Measurements from ENCODE around the gene ZNF723. TPM values are rescaled to one million over a fixed set of nuclear protein-coding genes. Genes with fewer than 3 reads are reported as not detected.
"Not testable (repeated sequence)": the region's sequence is repeated elsewhere in the genome, so short reads cannot be mapped to it uniquely, and the experiment has no call there.

The ZNF723 gene
- total RNA-seq (not detected), polyA plus RNA-seq (not detected)
- long read RNA-seq, donor 1 = 0 reads
- long read RNA-seq, donor 2 = 0 reads
- long read RNA-seq, donor 3 = 0 reads
- long read RNA-seq, donor 4 = 0 reads
- long read RNA-seq, donor 5 = 0 reads
- long read RNA-seq, donor 6 = 0 reads
- long read RNA-seq, donor 7 = 0 reads
- long read RNA-seq, donor 8 = 0 reads
- long read RNA-seq, donor 9 = 0 reads
- long read RNA-seq, donor 10 = 0 reads

DNA sequence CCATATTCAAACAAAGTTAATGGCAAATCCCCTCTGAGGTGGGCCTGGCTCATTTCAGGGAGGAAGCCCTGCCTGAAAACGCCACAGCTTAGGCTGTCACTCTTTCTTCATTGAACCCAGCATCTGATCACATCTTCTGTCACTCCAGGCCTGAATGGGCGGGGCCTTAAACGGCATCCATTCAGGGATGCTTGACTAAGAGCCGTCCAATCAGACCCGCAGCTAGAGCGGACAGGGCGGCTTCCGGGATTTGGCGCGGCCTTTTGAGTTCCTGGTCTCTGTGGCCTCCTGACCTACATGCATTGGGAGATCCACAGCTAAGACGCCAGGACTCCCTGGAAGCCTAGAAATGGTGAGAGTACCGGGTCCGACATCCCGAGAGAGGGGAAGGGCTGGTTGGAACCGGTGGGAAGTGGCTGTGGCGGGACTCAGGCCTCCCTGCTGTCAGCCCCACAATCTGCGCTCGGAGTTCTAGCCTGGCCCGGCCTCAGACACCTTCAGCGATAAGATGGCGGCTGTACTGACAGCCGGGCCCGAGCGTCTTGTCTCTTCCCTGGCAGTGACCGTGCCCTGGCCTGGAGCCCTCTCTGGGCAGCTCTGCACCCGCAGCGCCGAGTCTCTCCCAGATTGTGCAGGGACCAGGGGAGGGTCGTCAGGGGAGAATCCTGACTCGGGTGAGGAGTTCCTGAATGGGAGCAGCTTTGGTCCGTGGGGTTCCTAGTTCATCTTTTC is at the start of gene ZNF723:
Gene ZNF723, plus strand, starts transcription at position 261 of the 732 bp plus-strand sequence. Its CDS starts 89 bp downstream, at position 350.
- H3K4me3 ChIP-seq = no peak within 1 kb of the TSS
- no peak for DNase-seq
- H3K9me3 ChIP-seq (replicated peaks in 1 of 3) = no peaks in the 10 kb centered on the region
- no peaks in the 10 kb centered on the region for H3K4me1 ChIP-seq (replicated peaks in 1 of 2)
- intact Hi-C loops (cut with DNase I) = no loop called here
- H3K27ac ChIP-seq = no peak within 1 kb of the TSS
- no peaks in the 10 kb centered on the region for H3K36me3 ChIP-seq (replicated peaks in 1 of 2)
- H3K27me3 ChIP-seq = no peaks in the 10 kb centered on the region
- 10 to 23% (median 13%) methylated on average over 20 to 31 of the region's 31 CpGs for WGBS, 4 donors
- no peak for TF ChIP-seq POLR2A (IDR thresholded peaks at IDR 0.05)
- TF ChIP-seq, protein P1, sequence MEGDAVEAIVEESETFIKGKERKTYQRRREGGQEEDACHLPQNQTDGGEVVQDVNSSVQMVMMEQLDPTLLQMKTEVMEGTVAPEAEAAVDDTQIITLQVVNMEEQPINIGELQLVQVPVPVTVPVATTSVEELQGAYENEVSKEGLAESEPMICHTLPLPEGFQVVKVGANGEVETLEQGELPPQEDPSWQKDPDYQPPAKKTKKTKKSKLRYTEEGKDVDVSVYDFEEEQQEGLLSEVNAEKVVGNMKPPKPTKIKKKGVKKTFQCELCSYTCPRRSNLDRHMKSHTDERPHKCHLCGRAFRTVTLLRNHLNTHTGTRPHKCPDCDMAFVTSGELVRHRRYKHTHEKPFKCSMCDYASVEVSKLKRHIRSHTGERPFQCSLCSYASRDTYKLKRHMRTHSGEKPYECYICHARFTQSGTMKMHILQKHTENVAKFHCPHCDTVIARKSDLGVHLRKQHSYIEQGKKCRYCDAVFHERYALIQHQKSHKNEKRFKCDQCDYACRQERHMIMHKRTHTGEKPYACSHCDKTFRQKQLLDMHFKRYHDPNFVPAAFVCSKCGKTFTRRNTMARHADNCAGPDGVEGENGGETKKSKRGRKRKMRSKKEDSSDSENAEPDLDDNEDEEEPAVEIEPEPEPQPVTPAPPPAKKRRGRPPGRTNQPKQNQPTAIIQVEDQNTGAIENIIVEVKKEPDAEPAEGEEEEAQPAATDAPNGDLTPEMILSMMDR (IDR thresholded peaks at IDR 0.05) = no peak

DNA sequence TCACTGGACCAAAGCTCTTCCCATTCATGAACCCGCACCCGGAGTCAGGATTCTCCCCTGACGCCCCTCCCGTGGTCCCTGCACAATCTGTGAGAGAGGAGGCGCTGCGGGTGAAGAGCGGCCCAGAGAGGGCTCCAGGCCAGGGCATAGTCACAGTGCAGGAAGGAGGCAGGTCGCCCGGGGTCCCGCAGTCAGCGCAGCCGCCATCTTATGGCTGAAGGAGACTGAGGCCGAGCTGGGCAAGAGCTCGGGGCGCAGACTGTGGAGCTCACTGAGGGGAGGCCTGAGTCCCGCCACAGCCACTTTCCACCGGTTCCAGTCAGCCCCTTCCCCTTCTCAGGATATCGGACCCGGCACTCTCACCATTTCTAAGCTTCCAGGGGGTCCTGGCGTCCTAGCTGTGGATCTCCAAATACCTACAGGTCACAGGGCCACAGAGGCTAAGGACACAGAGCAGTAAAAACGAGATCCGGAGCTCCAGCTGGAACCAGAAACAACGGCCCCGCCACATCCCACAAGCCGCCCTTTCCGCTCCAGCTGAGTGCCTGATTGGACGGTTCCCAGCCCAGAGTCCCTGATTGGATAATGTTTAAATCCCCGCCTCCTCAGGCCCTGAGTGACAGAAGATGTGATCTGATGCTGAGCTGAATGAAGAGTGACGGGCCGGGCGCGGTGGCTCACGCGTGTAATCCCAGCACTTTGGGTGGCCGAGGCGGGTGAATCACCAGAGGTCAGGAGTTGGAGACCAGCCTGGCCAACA is 48.3 kb upstream of the ZNF723 start, which contains the start of gene ZNF99:
Gene ZNF99, minus strand, starts transcription at position 501 of the 760 bp plus-strand sequence. Its CDS starts 135 bp downstream, at position 366.
- 7 to 11% (median 9%) methylated on average over 16 to 36 of the region's 36 CpGs for WGBS, 4 donors
- H3K9me3 ChIP-seq (replicated peaks in 1 of 3) = no peaks in the 10 kb centered on the region
- H3K27ac ChIP-seq = no peak within 1 kb of the TSS
- intact Hi-C loops (cut with DNase I) = no loop called here
- no peaks in the 10 kb centered on the region for H3K4me1 ChIP-seq (replicated peaks in 1 of 2)
- peak within 1 kb of the TSS in 2 of 4 donors; percentile 28 to 32 for H3K4me3 ChIP-seq
- TF ChIP-seq POLR2A (IDR thresholded peaks at IDR 0.05) = no peak
- TF ChIP-seq, protein P1 (IDR thresholded peaks at IDR 0.05) = no peak
- H3K36me3 ChIP-seq (replicated peaks in 1 of 2) = no peaks in the 10 kb centered on the region
- no peaks in the 10 kb centered on the region for H3K27me3 ChIP-seq
- peak; percentile 22 to 76 (median 42) for DNase-seq

DNA sequence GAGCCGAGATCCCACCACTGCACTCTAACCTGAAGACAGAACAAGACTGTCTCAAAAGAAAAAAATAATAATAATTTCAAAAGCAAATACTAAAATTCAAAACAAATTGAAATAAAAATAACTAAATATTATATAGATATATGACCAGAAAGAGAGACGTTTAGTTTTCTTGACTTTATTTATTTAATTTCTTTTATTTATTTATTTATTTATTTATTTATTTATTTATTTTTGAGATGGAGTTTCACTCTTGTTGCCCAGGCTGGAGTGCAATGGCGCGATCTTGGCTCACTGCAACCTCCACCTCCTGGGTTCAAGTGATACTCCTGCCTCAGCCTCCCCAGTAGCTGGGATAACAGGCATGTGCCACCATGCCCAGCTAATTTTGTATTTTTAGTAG is 39.2 kb upstream of the ZNF723 start:
- H3K27ac ChIP-seq; H3K4me1 ChIP-seq (replicated peaks in 1 of 2): not testable (repeated sequence)

DNA sequence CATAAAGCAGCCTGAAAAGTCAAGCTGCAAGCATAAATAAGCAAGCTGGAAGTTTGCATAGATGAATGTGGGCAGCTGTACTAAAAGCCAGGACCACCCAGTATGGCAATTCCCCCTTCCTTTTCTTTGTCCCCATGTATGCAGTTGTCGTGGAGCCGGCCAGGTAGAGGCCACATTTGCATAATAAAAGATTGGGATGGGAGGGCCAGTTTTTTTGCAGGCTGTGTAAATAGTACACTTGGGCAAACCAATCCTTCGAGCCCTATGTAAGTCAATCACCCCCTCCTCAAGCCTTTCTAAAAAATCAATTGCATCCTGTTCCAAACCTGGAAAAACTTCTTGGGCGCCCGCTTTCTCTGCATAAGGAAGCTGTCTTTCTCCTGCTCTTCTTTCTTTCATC is 35.1 kb upstream of the ZNF723 start:
- no peaks in the 10 kb centered on the region for H3K27me3 ChIP-seq
- DNase-seq = no peak
- H3K9me3 ChIP-seq (replicated peaks in 1 of 3) = no peaks in the 10 kb centered on the region
- intact Hi-C loops (cut with DNase I) = no loop called here
- no peaks in the 10 kb centered on the region for H3K36me3 ChIP-seq (replicated peaks in 1 of 2)
- no peak overlapping the region for H3K27ac ChIP-seq
- no peak for TF ChIP-seq POLR2A (IDR thresholded peaks at IDR 0.05)
- TF ChIP-seq, protein P1 (IDR thresholded peaks at IDR 0.05) = no peak
- no peak overlapping the region for H3K4me3 ChIP-seq
- WGBS, 4 donors = 34 to 49% (median 42%) methylated on average over 5 of the region's 5 CpGs
- no peaks in the 10 kb centered on the region for H3K4me1 ChIP-seq (replicated peaks in 1 of 2)

More for the DNA sequence above, 39.2 kb upstream of the ZNF723 start:
- DNase-seq; intact Hi-C loops (cut with DNase I); H3K4me3 ChIP-seq; H3K9me3 ChIP-seq (replicated peaks in 1 of 3); H3K36me3 ChIP-seq (replicated peaks in 1 of 2); H3K27me3 ChIP-seq: not testable (repeated sequence)
- 81 to 91% (median 89%) methylated on average over 4 of the region's 4 CpGs for WGBS, 4 donors

Measured in adrenal gland (tissue), 19 donors.